Activated naive CD8-positive, alpha-beta T cell treated with anti-CD3 and anti-CD28 coated beads, Interleukin-2, amount 10 ng/mL, durations not matched to agents 7 days and 5 days (primary cell): ENCODE data around the gene GNL1. TPM values are rescaled to one million over a fixed set of nuclear protein-coding genes. Genes with fewer than 3 reads are reported as not detected.

Experiments used
- ATAC-seq: fragments of 150-1000 bp; cut with Tn5 transposase; one replicate; pipeline ENCODE4 v1.10.0; 2021; ENCODE audit warnings: low read depth, moderate library complexity
- POLR2A ChIA-PET: fragments of 350-600 bp; sonication (Branson Sonifier 250); formaldehyde crosslinking; loops from one replicate; lab custom pipeline; 2021; ENCODE audit warnings: antibody characterized with exemption; lab: Charles Lee
- DNase-seq: peaks from one replicate; pipeline ENCODE4 v3.0.0; 2021
- H3K27ac Mint-ChIP-seq: one replicate; pipeline ENCODE4 v1.8.0; 2022; ENCODE audit warnings: mild to moderate bottlenecking, mixed read lengths
- H3K27me3 Mint-ChIP-seq: one replicate; pipeline ENCODE4 v1.8.0; 2022; ENCODE audit warnings: mild to moderate bottlenecking, moderate library complexity, mixed read lengths
- H3K36me3 Mint-ChIP-seq: one replicate; pipeline ENCODE4 v1.8.0; 2021; ENCODE audit warnings: mild to moderate bottlenecking, mixed read lengths
- H3K4me1 Mint-ChIP-seq: one replicate; pipeline ENCODE4 v1.8.0; 2021; ENCODE audit warnings: mixed read lengths
- H3K4me3 Mint-ChIP-seq: one replicate; pipeline ENCODE4 v1.8.0; 2022; ENCODE audit warnings: mild to moderate bottlenecking, moderate library complexity, mixed read lengths
- H3K9me3 Mint-ChIP-seq: one replicate; pipeline ENCODE4 v1.8.0; 2021; ENCODE audit warnings: mixed read lengths
- total RNA-seq, 2 experiments: library from RNA; stranded (reverse); gene quantifications; one replicate each; pipeline ENCODE4 v1.2.3, GENCODE V29; 2021

The GNL1 gene
- total RNA-seq, 2 experiments from 2014 or later, result 84.3 to 88.6 TPM

- no peak for ATAC-seq
- Mint-ChIP-seq H3K9me3 (no peaks in the 10 kb centered on the region), H3K36me3 (peaks cover 11% of the 10 kb centered on the region), H3K27ac (no peak overlapping the region), H3K4me1 (peaks cover 14% of the 10 kb centered on the region), H3K4me3 (no peak overlapping the region), H3K27me3 (no peaks in the 10 kb centered on the region)
- POLR2A ChIA-PET, result interaction anchor here (0.6 kb wide), 1 partner anchor 90 kb away, joined by 3 read pairs; no protein-coding TSS in a partner anchor
- DNase-seq, result no peak
Observed at GRCh38 chr6:30562470-30563425, 6.5 kb upstream of the GNL1 start.

- no peak for DNase-seq
- POLR2A ChIA-PET, result no interaction called here
- no peak overlapping the region for H3K4me3 Mint-ChIP-seq
- peaks cover 17% of the 10 kb centered on the region for H3K4me1 Mint-ChIP-seq
- ATAC-seq, result no peak
- H3K9me3 Mint-ChIP-seq, result no peaks in the 10 kb centered on the region
- no peak overlapping the region for H3K27ac Mint-ChIP-seq
- H3K27me3 Mint-ChIP-seq, result no peaks in the 10 kb centered on the region
- H3K36me3 Mint-ChIP-seq, result peaks cover 14% of the 10 kb centered on the region
Observed at GRCh38 chr6:30560930-30561329, 4.6 kb upstream of the GNL1 start.

GRCh38 chr6:30557683-30557981 is 1.3 kb upstream of the GNL1 start:
- no peaks in the 10 kb centered on the region for H3K9me3 Mint-ChIP-seq
- H3K4me1 Mint-ChIP-seq, result peaks cover 27% of the 10 kb centered on the region
- no peaks in the 10 kb centered on the region for H3K27me3 Mint-ChIP-seq
- H3K4me3 Mint-ChIP-seq, result peak overlapping the region; percentile 95
- H3K27ac Mint-ChIP-seq, result peak overlapping the region; percentile 100
- ATAC-seq, result no peak
- no peak for DNase-seq
- peaks cover 18% of the 10 kb centered on the region for H3K36me3 Mint-ChIP-seq
- POLR2A ChIA-PET, result interaction anchor here (0.6 to 2.1 kb wide), 13 partner anchors 9 to 327 kb away, joined by 3 to 24 read pairs (median 3); partner anchors contain the start of genes ABCF1 and DDR1

GRCh38 chr6:30556906-30557682 is 805 bp upstream of the GNL1 start, which contains the start of gene PRR3:
Gene PRR3 (plus strand): TSS chr6:30557295. CDS start chr6:30557345, 50 bp downstream.
- peaks cover 15% of the 10 kb centered on the region for H3K36me3 Mint-ChIP-seq
- DNase-seq, result peak; percentile 84
- POLR2A ChIA-PET, result interaction anchor here (0.6 to 3.4 kb wide), 18 partner anchors 10 to 343 kb away, joined by 3 to 24 read pairs (median 4); partner anchors contain the start of genes ABCF1, DDR1, MRPS18B and PPP1R10
- H3K4me1 Mint-ChIP-seq, result peaks cover 27% of the 10 kb centered on the region
- ATAC-seq, result peak; percentile 69
- H3K27ac Mint-ChIP-seq, result peak within 1 kb of the TSS; percentile 100
- H3K9me3 Mint-ChIP-seq, result no peaks in the 10 kb centered on the region
- H3K27me3 Mint-ChIP-seq, result no peaks in the 10 kb centered on the region
- H3K4me3 Mint-ChIP-seq, result peak within 1 kb of the TSS; percentile 95

- DNase-seq, result no peak
- peak; percentile 0 for ATAC-seq
- peak overlapping the region; percentile 100 for H3K27ac Mint-ChIP-seq
- POLR2A ChIA-PET, result interaction anchor here (0.9 to 3.4 kb wide), 4 partner anchors 11 to 117 kb away, joined by 3 to 10 read pairs (median 5); partner anchors contain the start of genes ABCF1 and DHX16
- no peaks in the 10 kb centered on the region for H3K9me3 Mint-ChIP-seq
- peak overlapping the region; percentile 95 for H3K4me3 Mint-ChIP-seq
- H3K36me3 Mint-ChIP-seq, result peaks cover 19% of the 10 kb centered on the region
- no peaks in the 10 kb centered on the region for H3K27me3 Mint-ChIP-seq
- H3K4me1 Mint-ChIP-seq, result peaks cover 27% of the 10 kb centered on the region
Observed at GRCh38 chr6:30555816-30556065, 548 bp downstream of the GNL1 start.

GRCh38 chr6:30554962-30555815 is 1.1 kb downstream of the GNL1 start:
- no peaks in the 10 kb centered on the region for H3K27me3 Mint-ChIP-seq
- peak overlapping the region; percentile 95 for H3K4me3 Mint-ChIP-seq
- peaks cover 23% of the 10 kb centered on the region for H3K36me3 Mint-ChIP-seq
- DNase-seq, result no peak
- peak overlapping the region; percentile 100 for H3K27ac Mint-ChIP-seq
- peaks cover 26% of the 10 kb centered on the region for H3K4me1 Mint-ChIP-seq
- ATAC-seq, result no peak
- POLR2A ChIA-PET, result interaction anchor here (0.5 to 3.4 kb wide), 7 partner anchors 10 to 291 kb away, joined by 3 to 10 read pairs (median 4); partner anchors contain the start of genes ABCF1 and DHX16
- H3K9me3 Mint-ChIP-seq, result no peaks in the 10 kb centered on the region

GRCh38 chr6:30554404-30554803 is 1.9 kb downstream of the GNL1 start:
- no peak for DNase-seq
- POLR2A ChIA-PET, result interaction anchor here (0.6 to 3.4 kb wide), 6 partner anchors 10 to 292 kb away, joined by 3 to 10 read pairs (median 4); no protein-coding TSS in a partner anchor
- peak overlapping the region; percentile 18 for H3K27ac Mint-ChIP-seq
- no peak for ATAC-seq
- no peaks in the 10 kb centered on the region for H3K9me3 Mint-ChIP-seq
- peaks cover 20% of the 10 kb centered on the region for H3K4me1 Mint-ChIP-seq
- peak overlapping the region; percentile 47 for H3K4me3 Mint-ChIP-seq
- no peaks in the 10 kb centered on the region for H3K27me3 Mint-ChIP-seq
- peaks cover 26% of the 10 kb centered on the region for H3K36me3 Mint-ChIP-seq

GRCh38 chr6:30548375-30548774 is 7.9 kb downstream of the GNL1 start:
- Mint-ChIP-seq H3K27me3 (no peaks in the 10 kb centered on the region), H3K9me3 (no peaks in the 10 kb centered on the region), H3K4me3 (no peak overlapping the region), H3K36me3 (peaks cover 31% of the 10 kb centered on the region), H3K4me1 (peaks cover 11% of the 10 kb centered on the region), H3K27ac (no peak overlapping the region)
- DNase-seq (no peak), ATAC-seq (no peak)
- POLR2A ChIA-PET, result interaction anchor here (0.7 kb wide), 1 partner anchor 58 kb away, joined by 4 read pairs; no protein-coding TSS in a partner anchor

GRCh38 chr6:30547454-30547853 is 8.8 kb downstream of the GNL1 start:
- POLR2A ChIA-PET, result no interaction called here
- Mint-ChIP-seq H3K27ac (no peak overlapping the region), H3K36me3 (peaks cover 25% of the 10 kb centered on the region), H3K4me3 (no peak overlapping the region), H3K4me1 (peaks cover 19% of the 10 kb centered on the region), H3K9me3 (no peaks in the 10 kb centered on the region), H3K27me3 (no peaks in the 10 kb centered on the region)
- ATAC-seq (no peak), DNase-seq (no peak)

GRCh38 chr6:30544666-30545272 is 11.5 kb downstream of the GNL1 start:
- Mint-ChIP-seq H3K27ac (no peak overlapping the region), H3K9me3 (no peaks in the 10 kb centered on the region), H3K4me1 (peaks cover 28% of the 10 kb centered on the region), H3K4me3 (peak overlapping the region; percentile 60), H3K36me3 (peaks cover 15% of the 10 kb centered on the region), H3K27me3 (no peaks in the 10 kb centered on the region)
- ATAC-seq (peak; percentile 23), DNase-seq (no peak)
- POLR2A ChIA-PET, result interaction anchor here (1.0 to 4.8 kb wide), 5 partner anchors 11 to 62 kb away, joined by 3 to 54 read pairs (median 5); partner anchors contain the start of gene GNL1

GRCh38 chr6:30543821-30544220 is 12.5 kb downstream of the GNL1 start:
- DNase-seq (no peak), ATAC-seq (peak; percentile 54)
- peak overlapping the region; percentile 49 for H3K27ac Mint-ChIP-seq
- H3K9me3 Mint-ChIP-seq, result no peaks in the 10 kb centered on the region
- POLR2A ChIA-PET, result interaction anchor here (1.0 to 4.8 kb wide), 3 partner anchors 52 to 62 kb away, joined by 3 to 54 read pairs (median 5); no protein-coding TSS in a partner anchor
- H3K4me3 Mint-ChIP-seq, result peak overlapping the region; percentile 60
- H3K4me1 Mint-ChIP-seq, result peaks cover 28% of the 10 kb centered on the region
- peaks cover 9% of the 10 kb centered on the region for H3K36me3 Mint-ChIP-seq
- no peaks in the 10 kb centered on the region for H3K27me3 Mint-ChIP-seq

GRCh38 chr6:30542915-30543314 is 13.4 kb downstream of the GNL1 start:
- H3K4me1 Mint-ChIP-seq, result peaks cover 28% of the 10 kb centered on the region
- peaks cover 4% of the 10 kb centered on the region for H3K36me3 Mint-ChIP-seq
- peak overlapping the region; percentile 74 for H3K4me3 Mint-ChIP-seq
- ATAC-seq (no peak), DNase-seq (no peak)
- H3K27ac Mint-ChIP-seq, result peak overlapping the region; percentile 71
- H3K9me3 Mint-ChIP-seq, result no peaks in the 10 kb centered on the region
- POLR2A ChIA-PET, result interaction anchor here (1.0 to 4.8 kb wide), 6 partner anchors 14 to 187 kb away, joined by 3 to 54 read pairs (median 6); partner anchors contain the start of genes ABCF1, GNL1 and PRR3
- no peaks in the 10 kb centered on the region for H3K27me3 Mint-ChIP-seq
